ENCODE results near the gene SPATA6L. TPM values are rescaled to one million over a fixed set of nuclear protein-coding genes. Genes with fewer than 3 reads are reported as not detected.

The SPATA6L gene
- total and polyA plus RNA-seq, 2 of the 13 experiments (the other 11 are each of a cell fraction or from before 2014, with no cell fraction given), result 1.1 to 1.9 TPM

- TF ChIP-seq ZNF430 (CRISPR knock-in tag; IDR thresholded peaks at IDR 0.05) (0 out of 2 replicates have a peak, but pooled peaks have one; percentile 68), ZNF790 (CRISPR knock-in tag; IDR thresholded peaks at IDR 0.05; ENCODE audit: borderline replicate concordance) (0 out of 2 replicates have a peak, but pooled peaks have one; percentile 24), ZNF816 (CRISPR knock-in tag; IDR thresholded peaks at IDR 0.05; ENCODE audit: borderline replicate concordance) (peak; percentile 80; the same call in 1 of the 2 replicates), PAX8 (CRISPR knock-in tag; IDR thresholded peaks at IDR 0.05; ENCODE audit: borderline replicate concordance) (no peak), KDM6A (CRISPR knock-in tag; IDR thresholded peaks at IDR 0.05; ENCODE audit: low read depth) (no peak; the same call in 1 of the 2 replicates), ZNF124 (CRISPR knock-in tag; IDR thresholded peaks at IDR 0.05) (no peak), ZBTB40 (IDR thresholded peaks at IDR 0.05) (0 out of 2 replicates have a peak, but pooled peaks have one; percentile 33), ZBTB40 (CRISPR knock-in tag; IDR thresholded peaks at IDR 0.05) (peak; percentile 68; the same call in 1 of the 2 replicates), ISX (CRISPR knock-in tag; conservative IDR thresholded peaks at IDR 0.05) (no peak), TCF7L2 (IDR thresholded peaks at IDR 0.05; ENCODE audit: low read depth, low read length) (no peak), TCF12 (IDR thresholded peaks at IDR 0.05) (no peak), TCF12 (CRISPR knock-in tag; IDR thresholded peaks at IDR 0.05) (peak; percentile 60; the same call in 1 of the 2 replicates), SETDB1 (CRISPR knock-in tag; IDR thresholded peaks at IDR 0.05; ENCODE audit: borderline replicate concordance) (no peak), ADNP (CRISPR knock-in tag; IDR thresholded peaks at IDR 0.05) (no peak), DR1 (CRISPR knock-in tag; IDR thresholded peaks at IDR 0.05) (peak; percentile 36; the same call in 1 of the 2 replicates), YEATS4 (CRISPR knock-in tag; IDR thresholded peaks at IDR 0.05; ENCODE audit: borderline replicate concordance) (peak; percentile 94), ZSCAN20 (CRISPR knock-in tag; IDR thresholded peaks at IDR 0.05; ENCODE audit: borderline replicate concordance) (0 out of 2 replicates have a peak, but pooled peaks have one; percentile 63), ARNTL (CRISPR knock-in tag; IDR thresholded peaks at IDR 0.05) (peak; percentile 17; the same call in 1 of the 2 replicates), ZNF720 (CRISPR knock-in tag; IDR thresholded peaks at IDR 0.05) (no peak)
- TF ChIP-seq, protein P1, sequence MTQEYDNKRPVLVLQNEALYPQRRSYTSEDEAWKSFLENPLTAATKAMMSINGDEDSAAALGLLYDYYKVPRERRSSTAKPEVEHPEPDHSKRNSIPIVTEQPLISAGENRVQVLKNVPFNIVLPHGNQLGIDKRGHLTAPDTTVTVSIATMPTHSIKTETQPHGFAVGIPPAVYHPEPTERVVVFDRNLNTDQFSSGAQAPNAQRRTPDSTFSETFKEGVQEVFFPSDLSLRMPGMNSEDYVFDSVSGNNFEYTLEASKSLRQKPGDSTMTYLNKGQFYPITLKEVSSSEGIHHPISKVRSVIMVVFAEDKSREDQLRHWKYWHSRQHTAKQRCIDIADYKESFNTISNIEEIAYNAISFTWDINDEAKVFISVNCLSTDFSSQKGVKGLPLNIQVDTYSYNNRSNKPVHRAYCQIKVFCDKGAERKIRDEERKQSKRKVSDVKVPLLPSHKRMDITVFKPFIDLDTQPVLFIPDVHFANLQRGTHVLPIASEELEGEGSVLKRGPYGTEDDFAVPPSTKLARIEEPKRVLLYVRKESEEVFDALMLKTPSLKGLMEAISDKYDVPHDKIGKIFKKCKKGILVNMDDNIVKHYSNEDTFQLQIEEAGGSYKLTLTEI (CRISPR knock-in tag; conservative IDR thresholded peaks at IDR 0.05), result no peak
Observed at GRCh38 chr9:4662108-4662988, 3.9 kb downstream of the SPATA6L start, which contains the start of gene PLPP6 (continued).

Data from HepG2 (cell line).